KG1 (cell line): ENCODE measurements around the gene DCAF5.

Source experiments
- DNase-seq: peaks from one replicate; lab custom pipeline; 2025; lab: John Stamatoyannopoulos, UW

Gene DCAF5

DNA sequence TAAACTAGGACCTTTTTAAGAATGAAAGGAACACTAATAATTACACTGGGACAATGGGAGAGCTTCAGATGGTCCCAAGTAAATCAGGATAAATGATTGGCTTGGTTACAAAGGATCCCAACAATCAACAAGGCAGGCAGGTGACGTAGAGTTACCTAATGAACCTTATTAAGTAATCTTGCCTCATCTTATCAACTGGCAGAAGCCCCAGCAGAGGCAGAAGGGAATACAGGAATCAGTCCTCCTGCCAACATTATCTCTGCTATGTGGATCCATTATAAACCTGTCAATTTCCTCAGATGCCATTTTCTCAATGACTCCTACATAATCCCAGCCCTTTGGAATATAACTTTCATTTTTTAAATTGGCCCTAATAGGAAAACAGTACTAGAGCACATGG, 11.4 kb downstream of the DCAF5 start:
- no peak for DNase-seq

DNA sequence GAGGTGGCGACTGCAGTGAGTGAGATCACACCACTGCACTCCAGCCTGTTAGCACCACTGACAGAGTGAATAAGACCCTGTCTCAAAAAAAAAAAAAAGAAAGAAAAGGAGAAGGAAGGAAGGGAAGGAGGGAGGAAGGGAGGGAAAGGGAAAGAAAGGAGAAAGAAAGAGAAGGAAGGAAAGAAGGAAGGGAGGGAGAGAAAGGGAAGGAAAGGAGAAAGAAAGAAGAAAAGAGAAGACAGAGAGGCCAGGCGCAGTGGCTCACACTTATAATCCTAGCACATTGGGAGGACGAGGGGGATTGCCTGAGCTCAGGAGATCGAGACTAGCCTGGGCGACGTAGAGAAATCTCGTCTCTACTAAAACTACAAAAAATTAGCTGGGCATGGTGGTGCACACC, 13.2 kb downstream of the DCAF5 start:
- no peak for DNase-seq

DNA sequence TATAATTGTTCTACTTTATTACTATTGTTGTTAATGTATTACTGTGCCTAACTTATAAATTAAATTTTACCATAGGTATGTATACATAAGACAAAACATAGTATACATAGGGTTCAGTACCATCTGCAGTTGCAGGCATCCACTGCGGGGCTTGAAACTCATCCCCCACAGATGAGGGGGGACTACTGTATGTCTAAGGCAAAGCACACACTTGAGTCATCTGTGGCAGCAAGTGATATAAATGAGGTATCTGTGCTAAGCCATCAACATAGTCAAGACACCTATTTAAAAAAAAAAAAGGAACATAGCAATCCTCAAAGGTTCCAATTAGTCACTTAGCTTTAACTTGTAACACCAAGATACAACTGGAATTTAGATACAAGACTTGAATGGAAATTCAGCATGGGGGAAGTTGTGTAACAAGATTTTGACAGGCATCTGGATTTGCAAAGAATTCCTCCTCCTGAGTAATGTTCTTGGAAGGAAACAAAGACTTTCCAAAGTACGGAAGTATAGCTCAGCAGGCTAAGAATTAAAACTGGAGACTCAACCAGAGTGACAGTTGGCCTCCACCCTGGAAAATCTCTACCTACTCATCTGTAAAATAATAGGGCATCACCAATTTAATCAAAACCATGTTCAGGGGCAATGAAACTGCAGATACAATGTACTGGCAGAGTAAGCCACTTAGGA, 14.9 kb downstream of the DCAF5 start:
- DNase-seq = no peak

DNA sequence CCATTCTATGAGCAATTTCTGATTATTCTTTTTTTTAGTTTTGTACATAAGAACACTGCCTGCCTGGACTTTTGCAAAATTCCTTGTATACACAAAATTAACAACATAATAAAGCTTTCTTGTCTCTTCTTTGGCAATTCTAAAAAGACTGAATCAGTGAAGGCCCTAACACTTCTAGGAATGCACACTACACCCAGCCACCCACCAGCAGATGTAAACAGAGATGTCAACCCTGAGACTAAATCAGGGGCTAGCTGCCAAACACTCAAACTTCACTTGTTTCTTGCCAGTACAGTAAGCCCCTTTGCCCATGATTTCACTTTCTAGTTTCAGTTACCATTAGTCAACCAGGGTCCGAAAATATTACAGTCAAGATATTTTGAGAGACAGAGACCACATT, 15.5 kb downstream of the DCAF5 start:
- no peak for DNase-seq

DNA sequence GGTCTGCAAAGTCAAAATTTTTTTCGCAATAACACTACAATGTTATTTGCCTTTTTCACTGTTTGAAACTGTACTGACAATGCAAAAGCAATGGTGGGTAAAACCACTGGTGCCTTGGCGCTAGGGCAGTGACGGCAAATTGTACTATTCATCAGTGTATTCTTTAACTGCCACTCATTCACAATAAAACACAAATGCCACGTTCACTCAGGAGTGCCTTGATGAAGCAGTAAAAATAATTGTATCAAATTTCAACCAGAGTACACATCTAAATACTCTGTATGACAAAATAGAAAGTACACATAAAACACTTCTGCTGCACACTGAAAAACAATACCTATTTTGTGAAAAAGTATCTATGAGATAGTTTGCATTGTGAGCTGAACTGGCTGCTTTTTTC, 17.8 kb downstream of the DCAF5 start:
- DNase-seq = no peak

DNA sequence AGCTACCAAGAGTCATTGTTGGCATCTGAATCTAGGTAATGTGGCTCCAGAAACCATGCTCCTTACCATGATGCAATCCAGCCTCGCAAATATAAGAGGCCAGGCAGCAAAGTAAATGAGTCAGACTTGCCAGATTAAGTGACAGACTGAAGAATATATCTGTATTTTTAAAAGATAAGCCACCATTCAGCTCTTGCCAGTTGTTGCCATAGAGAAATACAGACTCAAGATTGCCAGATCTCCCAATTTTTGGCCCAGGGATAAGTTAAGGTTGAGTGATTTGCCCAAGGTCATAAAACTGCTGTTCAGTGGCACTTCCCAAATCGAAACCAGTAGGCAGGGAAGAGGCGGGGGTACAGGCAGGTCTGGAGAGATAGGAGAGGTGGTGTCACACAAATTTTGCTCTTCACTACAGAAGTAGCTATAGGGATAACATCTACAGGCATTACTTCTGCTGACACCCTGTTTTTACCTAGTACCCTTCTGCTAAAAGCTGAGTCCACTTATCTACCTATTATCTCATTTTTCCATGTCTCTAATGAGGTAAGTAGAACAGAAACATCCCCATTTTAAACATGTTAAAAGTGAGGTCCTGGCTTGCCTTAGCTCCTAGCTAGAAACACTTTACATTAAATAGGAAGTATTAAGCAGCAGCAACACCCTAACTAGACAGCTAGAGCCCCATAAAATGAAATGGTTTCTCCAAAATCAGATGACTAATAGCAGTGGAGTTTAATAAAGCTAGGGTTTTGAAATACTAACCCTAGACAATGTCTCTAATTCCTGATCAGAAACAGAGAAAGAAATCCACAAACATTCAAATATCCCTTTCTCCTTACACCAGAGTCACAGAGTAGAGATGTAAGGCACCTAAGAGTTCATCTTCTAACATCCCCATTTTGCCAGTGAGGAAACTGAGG, 19.5 kb downstream of the DCAF5 start:
- DNase-seq = no peak

DNA sequence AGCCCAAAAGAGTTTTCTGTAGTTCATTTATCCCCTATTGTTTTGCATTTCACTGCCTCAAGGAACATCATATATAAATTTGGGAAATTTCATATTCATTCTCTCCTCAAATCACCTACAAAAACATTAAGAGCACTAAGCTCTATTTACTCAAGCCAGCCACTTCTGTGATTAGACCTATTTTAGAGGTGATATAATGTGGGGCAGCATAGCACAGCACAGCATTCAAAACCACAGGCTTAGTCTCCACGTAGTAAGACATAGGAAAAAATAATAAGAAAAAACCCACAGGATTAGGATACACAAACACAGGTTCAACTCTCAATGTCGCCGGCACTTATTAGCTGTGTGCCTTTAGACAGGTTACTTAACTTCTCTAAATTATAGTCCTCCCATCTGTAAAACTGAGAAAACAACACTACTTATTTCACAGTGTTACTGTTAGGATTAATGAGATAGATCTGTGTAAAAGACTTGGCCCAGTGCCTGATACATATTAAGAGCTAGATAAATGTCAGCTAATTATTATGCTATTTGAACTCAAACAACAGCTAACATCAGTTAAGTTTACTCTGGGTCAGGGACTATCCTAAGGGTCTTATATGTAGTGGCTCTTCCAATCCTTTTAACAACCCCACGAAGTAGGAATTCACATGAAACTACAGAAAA, 20.3 kb downstream of the DCAF5 start:
- no peak for DNase-seq

DNA sequence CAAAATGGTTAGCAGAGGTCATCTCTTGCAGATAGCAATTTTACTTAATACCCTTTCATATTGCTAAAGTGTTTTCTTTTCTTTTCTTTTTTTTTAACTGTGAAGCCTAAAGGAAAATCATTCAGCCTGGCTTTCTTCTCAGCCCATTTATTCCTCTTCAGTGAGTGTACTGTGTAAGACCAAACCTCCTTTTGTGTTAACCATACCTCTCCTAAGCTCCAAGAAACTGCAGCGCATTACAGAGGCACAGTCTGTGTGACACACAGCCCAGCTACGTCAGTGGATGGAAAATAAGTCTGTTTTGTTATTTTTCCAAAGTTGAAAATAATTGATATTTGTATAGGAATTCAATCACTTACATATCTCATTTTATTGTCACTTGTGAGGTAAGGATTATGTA, 21.7 kb downstream of the DCAF5 start:
- no peak for DNase-seq

DNA sequence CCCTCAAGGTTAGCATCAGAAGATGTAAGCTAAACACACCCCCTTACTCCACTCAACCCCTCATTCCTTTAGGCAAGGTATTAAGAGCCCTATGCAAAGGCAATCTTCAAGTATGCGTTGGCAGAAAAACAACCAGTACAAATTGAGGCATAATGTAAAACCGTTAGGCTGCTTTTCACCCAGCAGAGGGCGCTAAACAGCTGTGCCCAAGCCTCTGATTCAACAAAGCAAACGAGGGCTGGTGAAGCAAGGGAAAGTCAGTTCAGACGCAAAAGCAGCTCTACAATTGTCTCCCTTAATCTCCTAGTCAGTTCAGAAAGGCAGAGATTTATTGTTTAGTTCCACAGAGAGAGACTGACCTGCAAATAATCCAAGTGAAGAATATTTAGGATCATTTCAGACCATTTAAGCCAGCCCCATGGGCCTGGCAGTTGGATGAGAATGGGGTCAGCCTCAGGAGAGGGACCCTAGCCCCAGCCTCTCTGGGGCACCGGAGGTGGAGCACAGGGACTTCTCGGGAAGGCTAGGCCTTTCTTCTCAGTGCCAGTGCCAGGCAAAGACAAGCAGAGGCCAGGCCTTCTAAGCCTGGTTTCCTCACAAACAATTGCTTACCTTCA, 23.5 kb downstream of the DCAF5 start:
- DNase-seq = peak; percentile 52

DNA sequence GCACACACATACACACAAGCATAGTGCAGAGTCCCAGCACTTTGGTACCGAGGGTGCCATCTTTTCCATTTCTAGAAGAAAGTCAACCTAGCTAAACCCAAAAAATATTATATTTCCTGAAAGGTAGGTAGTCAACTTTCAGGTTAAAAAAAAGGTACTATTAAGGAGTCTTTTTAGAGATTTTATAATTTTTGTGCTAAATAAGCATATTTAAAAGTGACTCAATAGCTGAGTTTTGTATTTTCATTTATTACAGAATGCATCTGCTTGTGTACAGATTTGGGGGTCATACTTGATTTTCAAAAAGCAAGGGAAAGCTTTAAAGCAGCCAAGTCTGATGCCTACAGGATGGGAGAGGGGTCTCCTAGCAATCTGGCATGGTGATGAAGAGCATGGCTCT, 34.6 kb downstream of the DCAF5 start:
- no peak for DNase-seq

DNA sequence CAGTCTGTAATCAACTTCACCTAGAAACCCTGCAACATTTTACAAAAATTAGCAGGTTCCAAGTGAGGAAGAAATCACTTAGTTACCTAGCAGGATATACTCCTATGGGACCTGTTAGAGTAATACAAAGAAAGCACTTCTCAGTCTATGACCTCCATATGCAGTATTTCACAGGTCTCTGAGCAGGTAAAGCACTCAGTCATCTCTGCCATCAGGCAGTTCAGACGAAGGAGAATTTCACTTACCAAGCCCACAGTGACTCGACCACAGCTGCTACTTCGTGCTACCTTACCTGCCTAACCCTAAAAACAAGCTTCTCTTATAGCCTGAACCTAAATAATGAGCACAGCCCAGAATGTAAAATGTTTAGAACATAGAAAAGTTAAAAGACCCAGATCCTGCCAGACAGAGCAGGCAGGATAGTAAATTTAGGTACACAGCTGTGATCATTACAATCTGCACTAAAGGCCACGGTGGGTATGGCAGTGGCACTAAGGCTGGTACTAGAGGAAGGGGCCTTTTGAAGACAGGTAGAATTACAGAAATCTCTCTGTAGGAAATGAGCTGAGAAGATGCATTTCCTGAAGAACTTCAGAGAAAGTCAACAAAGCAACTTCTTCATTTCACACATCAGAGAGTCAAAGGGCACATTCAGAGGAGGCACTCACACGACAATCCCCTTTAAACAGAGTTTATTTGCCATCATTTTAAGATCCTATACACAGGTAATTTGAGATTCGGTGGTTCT, 35.7 kb downstream of the DCAF5 start:
- no peak for DNase-seq

DNA sequence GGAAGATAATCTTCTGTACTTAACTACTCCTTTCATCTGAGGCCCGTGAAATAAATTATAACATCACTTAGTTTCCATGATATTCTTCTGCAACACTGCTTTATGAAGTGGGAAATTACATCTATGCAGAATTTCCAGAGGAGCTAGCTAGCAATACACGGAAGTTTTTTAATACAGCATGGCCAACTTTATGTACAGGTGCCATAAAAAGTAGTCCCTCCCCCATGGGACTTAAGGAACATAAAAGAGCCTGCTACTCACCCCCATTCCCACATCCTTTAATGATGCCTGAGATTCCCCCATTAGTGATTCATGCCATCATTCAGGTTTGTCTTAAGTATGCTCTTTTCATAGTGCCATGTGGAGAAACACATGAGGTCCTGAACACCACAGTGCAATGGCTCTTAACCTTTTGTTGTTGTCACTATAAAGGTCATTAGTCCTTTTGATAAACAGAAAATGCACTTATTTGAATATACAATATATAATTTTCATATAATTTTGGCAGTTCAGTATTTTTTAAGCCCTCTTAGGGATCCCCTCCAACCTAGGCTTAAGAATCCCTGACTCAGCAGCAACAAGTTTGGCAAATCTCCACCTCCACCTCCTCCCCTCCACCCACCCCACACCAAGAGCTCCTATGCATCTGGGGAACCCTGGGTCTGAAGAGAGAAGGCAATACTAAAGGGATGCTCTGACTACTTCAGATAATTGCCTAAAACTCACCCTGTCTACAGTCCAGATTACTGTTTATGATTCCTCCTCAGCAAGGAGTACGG, 37.3 kb downstream of the DCAF5 start:
- no peak for DNase-seq

DNA sequence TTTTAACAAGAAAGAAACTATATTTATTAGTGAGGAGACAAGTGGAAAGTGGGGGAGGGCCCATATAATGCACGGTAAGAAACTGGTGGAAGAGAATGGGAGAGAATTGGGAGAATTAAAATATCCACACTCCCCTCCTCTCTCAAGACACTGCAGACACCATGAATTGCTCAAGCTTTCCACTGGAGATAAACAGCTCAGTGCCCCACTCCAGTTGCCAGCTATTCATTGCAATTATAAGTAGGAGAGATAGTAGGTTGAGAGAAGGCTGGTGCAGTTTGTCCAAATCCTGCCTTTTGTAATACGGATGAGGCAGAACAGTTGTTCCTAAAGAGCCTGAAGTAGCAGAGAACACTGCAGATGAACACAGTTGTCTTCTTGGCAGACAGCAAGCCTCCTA, 38.2 kb downstream of the DCAF5 start:
- DNase-seq = no peak

DNA sequence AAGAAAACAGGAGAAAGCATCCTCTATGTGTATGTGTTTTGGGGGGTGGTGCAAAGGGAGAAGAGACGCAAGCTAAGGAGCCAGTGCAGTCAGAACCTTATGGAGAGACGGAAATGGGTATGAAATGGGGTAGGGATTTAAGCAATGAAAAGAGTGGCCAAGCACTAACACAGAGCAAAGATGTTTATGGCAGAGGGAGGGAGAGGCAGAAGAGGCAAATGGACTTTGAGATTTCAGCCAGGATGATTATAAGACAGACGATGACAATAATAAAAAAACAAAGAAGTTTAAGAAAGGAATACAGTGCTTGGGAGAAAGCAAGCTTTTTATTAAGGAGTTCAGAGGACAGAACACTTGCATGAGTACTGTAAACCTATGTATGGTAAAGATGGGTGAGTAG, 44.6 kb downstream of the DCAF5 start:
- no peak for DNase-seq

DNA sequence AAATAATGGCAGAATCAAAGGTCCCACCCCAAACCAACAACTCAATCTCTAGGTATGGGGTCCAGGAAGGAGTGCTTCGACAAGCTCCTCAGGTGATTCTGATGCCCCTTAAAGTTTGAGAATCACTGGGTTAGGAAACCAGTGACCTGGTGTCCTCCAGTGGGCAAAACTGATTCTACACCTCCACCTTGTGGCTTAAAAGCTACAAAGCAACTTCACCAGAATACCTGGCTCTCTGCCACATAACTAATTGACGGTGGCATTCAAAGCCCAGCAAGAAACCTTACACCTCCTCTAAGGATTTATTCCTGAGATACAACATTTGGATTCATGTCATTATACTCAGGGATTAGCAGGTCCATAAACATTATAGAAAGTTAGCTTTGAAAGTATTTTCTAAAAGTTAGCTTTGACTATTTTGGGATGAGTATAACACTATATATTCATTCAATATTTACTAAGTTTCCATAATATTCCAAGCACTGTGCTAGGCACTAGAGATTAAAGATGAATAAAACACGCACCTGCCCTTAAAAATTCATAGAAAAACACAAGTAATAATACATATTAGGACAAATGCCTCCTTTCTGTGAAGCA, 45.4 kb downstream of the DCAF5 start:
- peak; percentile 6 for DNase-seq

DNA sequence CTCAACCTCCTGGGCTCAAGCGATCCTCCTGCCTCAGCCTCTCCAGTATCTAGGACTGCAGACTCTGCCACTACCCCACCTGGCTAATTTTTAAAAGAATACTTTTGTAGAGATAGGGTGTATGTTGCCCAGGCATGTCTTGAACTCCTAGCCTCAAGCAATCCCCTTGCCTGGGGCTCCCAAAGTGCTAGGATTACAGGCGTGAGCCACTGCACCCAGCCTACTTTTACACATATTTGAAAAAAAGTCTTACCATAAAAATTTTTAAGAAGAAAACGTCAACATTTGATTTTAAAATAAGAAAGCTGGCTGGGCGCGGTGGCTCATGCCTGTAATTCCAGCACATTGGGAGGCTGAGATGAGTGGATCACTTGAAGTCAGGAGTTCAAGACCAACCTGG, 46.5 kb downstream of the DCAF5 start:
- no peak for DNase-seq

DNA sequence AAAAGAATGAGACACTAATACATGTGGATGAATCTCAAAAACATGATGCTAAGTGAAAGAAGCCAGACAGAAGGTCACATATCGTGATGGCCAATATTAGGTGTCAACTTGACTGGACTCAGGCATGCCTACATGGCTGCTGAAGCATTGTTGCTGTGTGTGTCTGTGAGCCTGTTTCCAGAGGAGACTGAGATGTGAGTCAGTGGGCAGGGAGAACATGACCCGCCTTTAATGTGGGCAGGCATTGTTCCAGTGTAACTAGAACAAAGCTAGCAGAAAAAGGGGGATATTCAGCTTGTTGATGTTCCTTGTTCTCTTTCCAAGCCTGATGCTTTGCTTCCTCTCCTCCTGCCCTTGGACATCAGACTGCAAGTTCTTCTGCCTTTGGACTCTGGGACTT, 47.6 kb downstream of the DCAF5 start:
- DNase-seq = no peak

DNA sequence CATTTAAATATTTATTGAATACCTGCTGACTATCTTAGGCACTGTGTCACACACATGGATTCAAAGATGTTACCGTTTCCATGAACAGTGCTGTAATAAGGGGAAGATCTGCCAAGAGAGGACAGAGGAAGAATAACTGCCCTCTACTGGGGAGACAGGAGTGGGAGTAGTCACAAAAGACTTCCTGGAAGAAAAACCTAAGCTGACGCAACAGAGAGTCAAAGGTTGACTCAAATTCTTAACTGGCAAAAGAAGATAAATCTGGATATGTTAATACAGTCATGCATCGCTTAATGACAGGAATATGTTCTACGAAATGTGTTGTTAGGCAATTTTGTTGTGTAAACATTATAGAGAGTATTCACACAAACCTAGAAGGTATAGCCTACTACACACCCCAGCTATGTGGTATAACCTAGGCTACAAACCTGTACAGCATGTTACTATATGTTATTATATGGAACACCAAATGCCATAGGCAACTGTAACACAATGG, 51.5 kb downstream of the DCAF5 start:
- DNase-seq = peak; percentile 7

DNA sequence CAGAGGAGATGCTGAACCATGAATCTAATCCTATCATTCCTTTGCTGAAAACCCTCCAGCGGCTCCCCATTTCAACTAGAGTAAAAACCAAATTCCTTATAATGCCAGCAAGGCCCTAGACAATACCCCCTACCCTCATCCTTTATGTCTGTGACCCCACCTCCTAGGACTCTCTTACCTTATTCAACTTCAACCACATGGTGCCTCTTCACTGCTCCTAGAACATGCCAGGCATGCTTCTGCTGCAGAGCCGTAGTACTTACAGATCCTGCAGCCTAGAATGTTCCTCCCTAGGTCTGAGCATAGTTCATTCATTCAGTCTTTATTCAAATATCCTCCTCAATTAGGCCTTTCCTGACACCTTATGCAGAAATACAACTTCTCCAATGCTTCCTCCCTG, 54.9 kb downstream of the DCAF5 start:
- no peak for DNase-seq

DNA sequence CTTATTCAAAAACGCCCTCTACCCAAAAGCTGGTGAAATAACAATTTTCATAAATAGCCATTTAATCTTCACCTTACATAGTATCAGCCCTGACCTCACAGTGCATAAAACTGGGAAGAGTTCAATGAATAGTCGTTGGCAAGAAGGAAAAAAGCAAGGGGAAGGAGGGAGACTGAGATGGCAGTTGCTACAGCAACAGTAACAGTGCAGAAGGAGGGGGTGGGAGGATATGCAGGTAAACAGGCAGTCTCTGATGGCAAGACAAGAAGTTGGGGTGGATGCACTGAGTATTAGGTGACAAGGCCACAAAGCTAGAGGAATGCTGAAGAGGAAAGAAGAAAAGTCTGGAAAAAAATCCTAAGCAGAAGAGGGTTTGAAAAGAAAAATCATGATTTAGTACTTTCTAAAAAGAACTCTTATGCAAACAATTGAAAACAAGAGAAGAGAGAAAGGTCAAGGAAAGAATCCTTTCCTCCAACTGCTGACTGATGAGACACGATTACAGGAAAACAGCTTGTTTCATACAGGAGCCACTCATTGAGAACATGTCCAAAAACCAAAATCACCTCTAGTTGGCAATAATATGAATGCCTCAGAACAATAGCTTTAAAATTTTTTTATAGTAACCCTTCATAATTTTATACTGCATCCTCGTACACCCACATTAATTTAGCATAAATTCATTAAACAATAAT, 56.0 kb downstream of the DCAF5 start:
- DNase-seq = no peak
